ENCODE results near the gene ARHGAP1. TPM values are rescaled to one million over a fixed set of nuclear protein-coding genes. Genes with fewer than 3 reads are reported as not detected.

ARHGAP1 gene
- total RNA-seq, 1 donor from 2014 or later = 98.1 TPM

- H3K36me3 Mint-ChIP-seq (ENCODE audit: unreplicated experiment) = peaks cover 11% of the 10 kb centered on the region
- no peak for DNase-seq (ENCODE audit: extremely low spot score, unreplicated experiment)
- peaks cover 10% of the 10 kb centered on the region for H3K4me1 Mint-ChIP-seq (ENCODE audit: unreplicated experiment)
- TF ChIP-seq CTCF (IDR thresholded peaks at IDR 0.05) = no peak
- no peak overlapping the region for H3K4me3 Mint-ChIP-seq (ENCODE audit: unreplicated experiment)
- H3K27ac Mint-ChIP-seq (ENCODE audit: unreplicated experiment) = peak overlapping the region; percentile 80
- no peaks in the 10 kb centered on the region for H3K9me3 Mint-ChIP-seq (ENCODE audit: unreplicated experiment)
- H3K27me3 Mint-ChIP-seq (ENCODE audit: unreplicated experiment) = no peaks in the 10 kb centered on the region
Observed at GRCh38 chr11:46736146-46736545, 35.7 kb upstream of the ARHGAP1 start.

GRCh38 chr11:46733234-46733633 is 32.8 kb upstream of the ARHGAP1 start:
- DNase-seq (ENCODE audit: extremely low spot score, unreplicated experiment) = no peak
- H3K27me3 Mint-ChIP-seq (ENCODE audit: unreplicated experiment) = no peaks in the 10 kb centered on the region
- H3K9me3 Mint-ChIP-seq (ENCODE audit: unreplicated experiment) = no peaks in the 10 kb centered on the region
- TF ChIP-seq CTCF (IDR thresholded peaks at IDR 0.05) = no peak
- H3K4me3 Mint-ChIP-seq (ENCODE audit: unreplicated experiment) = no peak overlapping the region
- no peak overlapping the region for H3K27ac Mint-ChIP-seq (ENCODE audit: unreplicated experiment)
- H3K4me1 Mint-ChIP-seq (ENCODE audit: unreplicated experiment) = peaks cover 10% of the 10 kb centered on the region
- no peaks in the 10 kb centered on the region for H3K36me3 Mint-ChIP-seq (ENCODE audit: unreplicated experiment)

- no peak overlapping the region for H3K27ac Mint-ChIP-seq (ENCODE audit: unreplicated experiment)
- no peaks in the 10 kb centered on the region for H3K9me3 Mint-ChIP-seq (ENCODE audit: unreplicated experiment)
- H3K4me3 Mint-ChIP-seq (ENCODE audit: unreplicated experiment) = no peak overlapping the region
- DNase-seq (ENCODE audit: extremely low spot score, unreplicated experiment) = no peak
- no peaks in the 10 kb centered on the region for H3K27me3 Mint-ChIP-seq (ENCODE audit: unreplicated experiment)
- no peaks in the 10 kb centered on the region for H3K36me3 Mint-ChIP-seq (ENCODE audit: unreplicated experiment)
- peaks cover 4% of the 10 kb centered on the region for H3K4me1 Mint-ChIP-seq (ENCODE audit: unreplicated experiment)
- no peak for TF ChIP-seq CTCF (IDR thresholded peaks at IDR 0.05)
Observed at GRCh38 chr11:46731545-46731944, 31.1 kb upstream of the ARHGAP1 start.

- TF ChIP-seq CTCF (IDR thresholded peaks at IDR 0.05) = no peak
- H3K9me3 Mint-ChIP-seq (ENCODE audit: unreplicated experiment) = no peaks in the 10 kb centered on the region
- no peaks in the 10 kb centered on the region for H3K36me3 Mint-ChIP-seq (ENCODE audit: unreplicated experiment)
- DNase-seq (ENCODE audit: extremely low spot score, unreplicated experiment) = no peak
- no peaks in the 10 kb centered on the region for H3K4me1 Mint-ChIP-seq (ENCODE audit: unreplicated experiment)
- no peak overlapping the region for H3K27ac Mint-ChIP-seq (ENCODE audit: unreplicated experiment)
- no peaks in the 10 kb centered on the region for H3K27me3 Mint-ChIP-seq (ENCODE audit: unreplicated experiment)
- no peak overlapping the region for H3K4me3 Mint-ChIP-seq (ENCODE audit: unreplicated experiment)
Observed at GRCh38 chr11:46729110-46730027, 28.9 kb upstream of the ARHGAP1 start.

GRCh38 chr11:46728659-46729040 is 28.2 kb upstream of the ARHGAP1 start:
- Mint-ChIP-seq H3K4me3 (ENCODE audit: unreplicated experiment) (no peak overlapping the region), H3K9me3 (ENCODE audit: unreplicated experiment) (no peaks in the 10 kb centered on the region), H3K27ac (ENCODE audit: unreplicated experiment) (no peak overlapping the region), H3K4me1 (ENCODE audit: unreplicated experiment) (no peaks in the 10 kb centered on the region), H3K27me3 (ENCODE audit: unreplicated experiment) (no peaks in the 10 kb centered on the region), H3K36me3 (ENCODE audit: unreplicated experiment) (no peaks in the 10 kb centered on the region)
- no peak for DNase-seq (ENCODE audit: extremely low spot score, unreplicated experiment)
- TF ChIP-seq CTCF (IDR thresholded peaks at IDR 0.05) = no peak

All from osteocyte (in vitro differentiated cells).